Right atrium auricular region (tissue), 2 donors: ENCODE results near the gene CDC42EP1. TPM values are rescaled to one million over a fixed set of nuclear protein-coding genes. Genes with fewer than 3 reads are reported as not detected.
"Not testable (repeated sequence)": the region's sequence is repeated elsewhere in the genome, so short reads cannot be mapped to it uniquely, and the experiment has no call there.

Experiments
- DNase-seq: peaks from one replicate; pipeline ENCODE4 v3.0.0-alpha.2; 2019; ENCODE audit warnings: low spot score
- H3K27ac ChIP-seq, 2 donors: fragments of 200-600 bp; sonication (generic); 1 replicate in 1 of 2; 2 replicates in 1 of 2; pipeline ENCODE4 v1.5.1; 2016 to 2019
- H3K27me3 ChIP-seq, 2 donors: fragments of 200-600 bp; sonication (generic); one replicate each; pipeline versions ENCODE4 v1.5.1 to v1.6.0; 2017 to 2019
- H3K36me3 ChIP-seq: fragments of 200-600 bp; sonication (generic); one replicate; pipeline ENCODE4 v1.5.1; 2016
- H3K4me1 ChIP-seq, 2 donors: fragments of 200-600 bp; sonication (generic); one replicate each; pipeline versions ENCODE4 v1.5.1 to v1.6.0; 2017 to 2019
- H3K4me3 ChIP-seq, 2 donors: fragments of 200-600 bp; sonication (generic); 1 replicate in 1 of 2; 2 replicates in 1 of 2; pipeline ENCODE4 v1.5.1; 2017 to 2019; ENCODE audit warnings: mild to moderate bottlenecking in 1 of 2, moderate library complexity in 1 of 2
- H3K9me3 ChIP-seq, 2 donors: fragments of 200-600 bp; sonication (generic); one replicate each; pipeline ENCODE4 v1.5.1; 2019
- total RNA-seq, 2 donors: library from RNA; depleted of rRNA; stranded (reverse); fragments of >200 nt; gene quantifications; one replicate each; pipeline ENCODE4 v1.1.0, GENCODE V29; 2016
- TF ChIP-seq, protein P1 (sequence below), 2 donors: fragments of 200-600 bp; sonication (generic); IDR thresholded peaks; one replicate each; pipeline ENCODE4 v1.5.1; 2019; ENCODE audit warnings: antibody characterized with exemption in 2 of 2

Gene CDC42EP1
- total RNA-seq, 2 donors from 2014 or later = 20.7 to 34.8 TPM

GRCh38 chr22:37609240-37610152 lies 49.2 kb downstream of the CDC42EP1 start:
- Histone ChIP-seq H3K36me3 (peaks cover 5% of the 10 kb centered on the region), H3K4me1 (peaks cover 0 to 39% of the 10 kb centered on the region in 2 donors), H3K27me3 (no peaks in the 10 kb centered on the region), H3K9me3 (no peaks in the 10 kb centered on the region), H3K4me3 (peak overlapping the region; percentile 96), H3K27ac (peak overlapping the region; percentile 94 to 95)
- DNase-seq = no peak
- TF ChIP-seq, protein P1, sequence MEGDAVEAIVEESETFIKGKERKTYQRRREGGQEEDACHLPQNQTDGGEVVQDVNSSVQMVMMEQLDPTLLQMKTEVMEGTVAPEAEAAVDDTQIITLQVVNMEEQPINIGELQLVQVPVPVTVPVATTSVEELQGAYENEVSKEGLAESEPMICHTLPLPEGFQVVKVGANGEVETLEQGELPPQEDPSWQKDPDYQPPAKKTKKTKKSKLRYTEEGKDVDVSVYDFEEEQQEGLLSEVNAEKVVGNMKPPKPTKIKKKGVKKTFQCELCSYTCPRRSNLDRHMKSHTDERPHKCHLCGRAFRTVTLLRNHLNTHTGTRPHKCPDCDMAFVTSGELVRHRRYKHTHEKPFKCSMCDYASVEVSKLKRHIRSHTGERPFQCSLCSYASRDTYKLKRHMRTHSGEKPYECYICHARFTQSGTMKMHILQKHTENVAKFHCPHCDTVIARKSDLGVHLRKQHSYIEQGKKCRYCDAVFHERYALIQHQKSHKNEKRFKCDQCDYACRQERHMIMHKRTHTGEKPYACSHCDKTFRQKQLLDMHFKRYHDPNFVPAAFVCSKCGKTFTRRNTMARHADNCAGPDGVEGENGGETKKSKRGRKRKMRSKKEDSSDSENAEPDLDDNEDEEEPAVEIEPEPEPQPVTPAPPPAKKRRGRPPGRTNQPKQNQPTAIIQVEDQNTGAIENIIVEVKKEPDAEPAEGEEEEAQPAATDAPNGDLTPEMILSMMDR (IDR thresholded peaks at IDR 0.05) = no peak

DNA sequence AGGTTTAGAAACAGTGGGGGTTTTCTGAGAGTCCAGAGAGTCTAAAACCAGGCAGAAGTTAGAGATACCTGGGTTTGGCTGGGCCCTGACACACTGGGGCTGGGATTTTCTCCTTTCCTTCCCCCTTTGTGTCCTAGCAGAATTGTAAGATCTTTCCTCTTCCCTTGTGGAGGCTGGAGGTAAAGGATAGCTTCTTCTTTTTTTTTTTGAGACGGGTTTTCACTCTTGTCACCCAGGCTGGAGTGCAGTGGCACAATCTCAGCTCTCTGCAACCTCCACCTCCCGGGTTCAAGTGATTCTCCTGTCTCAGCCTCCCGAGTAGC lies 49.8 kb downstream of the CDC42EP1 start:
- Histone ChIP-seq H3K4me1 (peaks cover 0 to 39% of the 10 kb centered on the region in 2 donors), H3K27ac (peak overlapping the region in 1 of 2 donors; percentile 94), H3K4me3 (peak overlapping the region in 1 of 2 donors; percentile 96)

DNA sequence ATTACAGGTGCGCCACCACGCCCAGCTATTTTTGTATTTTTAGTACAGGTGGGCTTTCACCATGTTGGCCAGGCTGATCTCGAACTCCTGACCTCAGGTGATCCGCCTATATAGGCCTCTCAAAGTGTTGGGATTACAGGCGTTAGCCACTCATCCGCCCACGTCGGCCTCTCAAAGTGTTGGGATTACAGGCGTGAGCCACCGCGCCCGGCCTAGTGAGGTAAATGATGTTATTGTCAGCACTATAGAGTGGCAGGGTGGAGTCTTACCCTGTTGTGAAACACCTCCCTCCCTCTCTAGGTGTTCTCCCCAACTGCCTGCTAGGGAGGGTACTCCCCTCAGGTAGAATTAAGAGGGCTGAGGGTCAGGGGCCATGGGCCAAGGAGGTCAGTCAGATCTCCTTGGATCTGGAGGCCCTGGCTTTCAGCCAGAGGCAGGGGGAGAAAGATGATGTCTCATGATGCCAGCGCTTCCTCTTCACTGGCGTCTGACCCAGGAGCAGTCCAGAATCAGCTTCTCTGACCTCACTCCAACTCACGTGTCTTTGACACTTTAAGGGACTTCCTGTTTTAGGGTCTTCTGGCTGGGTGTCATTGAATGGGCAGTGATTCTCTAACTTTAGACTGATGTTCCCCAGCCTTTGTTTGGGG lies 50.3 kb downstream of the CDC42EP1 start:
- H3K27ac ChIP-seq = no peak overlapping the region
- no peak for DNase-seq

More for the DNA sequence above, 49.8 kb downstream of the CDC42EP1 start:
- H3K36me3 ChIP-seq, H3K27me3 ChIP-seq, H3K9me3 ChIP-seq, DNase-seq: not testable (repeated sequence)

GRCh38 chr22:37611207-37611606 lies 50.9 kb downstream of the CDC42EP1 start:
- H3K27ac ChIP-seq = no peak overlapping the region
- H3K4me1 ChIP-seq = peaks cover 0 to 39% of the 10 kb centered on the region in 2 donors

More for the DNA sequence above, 50.3 kb downstream of the CDC42EP1 start:
- Histone ChIP-seq H3K27me3 (no peaks in the 10 kb centered on the region), H3K4me1 (peaks cover 0 to 39% of the 10 kb centered on the region in 2 donors), H3K36me3 (peaks cover 6% of the 10 kb centered on the region), H3K9me3 (no peaks in the 10 kb centered on the region), H3K4me3 (no peak overlapping the region)
- TF ChIP-seq, protein P1 (IDR thresholded peaks at IDR 0.05) = no peak

GRCh38 chr22:37616201-37617083 lies 56.2 kb downstream of the CDC42EP1 start:
- Histone ChIP-seq H3K4me3 (no peak overlapping the region), H3K36me3 (peaks cover 45% of the 10 kb centered on the region), H3K4me1 (peaks cover 0 to 2% of the 10 kb centered on the region in 2 donors), H3K9me3 (no peaks in the 10 kb centered on the region), H3K27ac (no peak overlapping the region), H3K27me3 (no peaks in the 10 kb centered on the region)
- DNase-seq = no peak
- TF ChIP-seq, protein P1 (IDR thresholded peaks at IDR 0.05) = no peak

More at GRCh38 chr22:37611207-37611606, 50.9 kb downstream of the CDC42EP1 start:
- H3K4me3 ChIP-seq = no peak overlapping the region
- H3K36me3 ChIP-seq = peaks cover 7% of the 10 kb centered on the region
- no peaks in the 10 kb centered on the region for H3K27me3 ChIP-seq
- TF ChIP-seq, protein P1 (IDR thresholded peaks at IDR 0.05) = no peak
- DNase-seq = no peak
- no peaks in the 10 kb centered on the region for H3K9me3 ChIP-seq
